Common myeloid progenitor, CD34-positive (primary cell): ENCODE measurements around the gene CHMP1A.
"Not testable (repeated sequence)": the region's sequence is repeated elsewhere in the genome, so short reads cannot be mapped to it uniquely, and the experiment has no call there.

Experiments
- CTCF ChIA-PET: fragments of 350-600 bp; sonication (Branson Sonifier 250); formaldehyde crosslinking; loops from one replicate; lab custom pipeline; 2021; ENCODE audit warnings: antibody characterized with exemption; lab: Charles Lee
- POLR2A ChIA-PET: fragments of 350-600 bp; sonication (Branson Sonifier 250); formaldehyde crosslinking; loops from one replicate; lab custom pipeline; 2021; ENCODE audit warnings: antibody characterized with exemption; lab: Charles Lee
- DNase-seq, 3 donors: peaks; one replicate each; pipeline versions ENCODE4 v3.0.0 to v3.0.0-alpha.2; 2013
- H3K27ac ChIP-seq, 2 experiments: 1 replicate in 1 of 2; 2 replicates in 1 of 2; pipeline ENCODE4 v1.7.0; 2013; ENCODE audit warnings: inconsistent platforms in 2 of 2, low read length in 2 of 2, mild to moderate bottlenecking in 2 of 2, low read depth in 1 of 2, moderate library complexity in 1 of 2; ENCODE audit not compliant: severe bottlenecking in 2 of 2, insufficient read depth in 1 of 2, poor library complexity in 1 of 2
- H3K27me3 ChIP-seq, 5 experiments: replicated peaks in 2 of 5; 1 replicate in 3 of 5; 2 replicates in 2 of 5; pipeline versions ENCODE4 v1.6.1 to v1.7.0; 2013; ENCODE audit warnings: low read length in 4 of 5, mild to moderate bottlenecking in 2 of 5, moderate library complexity in 2 of 5, inconsistent platforms in 1 of 5; ENCODE audit not compliant: insufficient read depth in 5 of 5, control insufficient read depth in 4 of 5
- H3K36me3 ChIP-seq, 4 experiments: 1 replicate in 2 of 4; 2 replicates in 2 of 4; pipeline versions ENCODE4 v1.6.1 to v1.7.0; 2013; ENCODE audit warnings: low read length in 3 of 4, control low read depth in 1 of 4, mild to moderate bottlenecking in 1 of 4; ENCODE audit not compliant: control insufficient read depth in 4 of 4, insufficient read depth in 4 of 4
- H3K4me1 ChIP-seq, 4 experiments: 1 replicate in 3 of 4; 2 replicates in 1 of 4; pipeline versions ENCODE4 v1.6.1 to v1.7.1; 2013; ENCODE audit warnings: low read length in 3 of 4, mild to moderate bottlenecking in 3 of 4, control low read depth in 1 of 4, inconsistent platforms in 1 of 4, moderate library complexity in 1 of 4; ENCODE audit not compliant: control insufficient read depth in 4 of 4, insufficient read depth in 4 of 4; ENCODE audit errors: control extremely low read depth in 1 of 4
- H3K4me3 ChIP-seq, 7 experiments: 1 replicate in 4 of 7; 2 replicates in 3 of 7; pipeline versions ENCODE4 v1.5.1 to v1.7.0; 2013; ENCODE audit warnings: mild to moderate bottlenecking in 7 of 7, low read length in 6 of 7, moderate library complexity in 6 of 7, inconsistent platforms in 2 of 7, low read depth in 2 of 7, control low read depth in 1 of 7; ENCODE audit not compliant: insufficient read depth in 4 of 7, control insufficient read depth in 1 of 7; ENCODE audit errors: extremely low read depth in 1 of 7
- H3K9me3 ChIP-seq, 5 experiments: 1 replicate in 4 of 5; 2 replicates in 1 of 5; pipeline versions ENCODE4 v1.6.1 to v1.7.1; 2013; ENCODE audit warnings: low read length in 4 of 5, mild to moderate bottlenecking in 2 of 5, inconsistent platforms in 1 of 5, low read depth in 1 of 5, moderate library complexity in 1 of 5; ENCODE audit not compliant: control insufficient read depth in 4 of 5, insufficient read depth in 2 of 5; ENCODE audit errors: control extremely low read depth in 1 of 5
- WGBS: methylation state at CpG from one replicate; pipeline ENCODE4 v1.1.5; 2013; ENCODE audit not compliant: insufficient coverage; 5-methylcytosine and 5-hydroxymethylcytosine counted together

CHMP1A gene

GRCh38 chr16:89700649-89701424, 43.3 kb upstream of the CHMP1A start:
- Histone ChIP-seq H3K36me3 (peaks cover 0 to 11% (median 5%) of the 10 kb centered on the region in 4 experiments), H3K4me1 (peaks cover 2 to 34% (median 32%) of the 10 kb centered on the region in 4 experiments), H3K27me3 (no peaks in the 10 kb centered on the region), H3K4me3 (peak overlapping the region; percentile 61 to 84 (median 71)), H3K27ac (peak overlapping the region in 1 of 2 experiments; percentile 66), H3K9me3 (no peaks in the 10 kb centered on the region)
- ChIA-PET POLR2A (interaction anchor here (0.6 to 1.2 kb wide), 5 partner anchors 19 to 918 kb away, joined by 3 to 4 read pairs (median 4); partner anchors contain the start of genes CHMP1A, SPATA33 and ZNF276), CTCF (interaction anchor here (0.8 to 16.5 kb wide), 24 partner anchors 8 to 163 kb away, joined by 3 to 195 read pairs (median 4); partner anchors contain the start of gene CDK10)
- peak in 2 of 3 donors; percentile 66 to 74 for DNase-seq
- WGBS: 1% methylated on average over 68 of the region's 78 CpGs

- ChIA-PET POLR2A (interaction anchor here (0.6 to 1.2 kb wide), 5 partner anchors 15 to 918 kb away, joined by 3 to 4 read pairs (median 3); partner anchors contain the start of genes CHMP1A, SPATA33 and ZNF276), CTCF (interaction anchor here (0.6 to 16.5 kb wide), 29 partner anchors 9 to 163 kb away, joined by 3 to 195 read pairs (median 4); partner anchors contain the start of gene CDK10)
- H3K4me3 ChIP-seq: peak overlapping the region in 6 of 7 experiments; percentile 61 to 84 (median 72)
- peak; percentile 93 to 96 (median 95) for DNase-seq
- H3K4me1 ChIP-seq: peaks cover 2 to 34% (median 33%) of the 10 kb centered on the region in 4 experiments
- WGBS: under 1% methylated on average over 30 of the region's 30 CpGs
- no peaks in the 10 kb centered on the region for H3K9me3 ChIP-seq
- H3K36me3 ChIP-seq: peaks cover 2 to 17% (median 10%) of the 10 kb centered on the region in 4 experiments
- no peaks in the 10 kb centered on the region for H3K27me3 ChIP-seq
- peak overlapping the region in 1 of 2 experiments; percentile 66 for H3K27ac ChIP-seq
These were observed 42.7 kb upstream of the CHMP1A start for GRCh38 chr16:89700100-89700648.

DNA sequence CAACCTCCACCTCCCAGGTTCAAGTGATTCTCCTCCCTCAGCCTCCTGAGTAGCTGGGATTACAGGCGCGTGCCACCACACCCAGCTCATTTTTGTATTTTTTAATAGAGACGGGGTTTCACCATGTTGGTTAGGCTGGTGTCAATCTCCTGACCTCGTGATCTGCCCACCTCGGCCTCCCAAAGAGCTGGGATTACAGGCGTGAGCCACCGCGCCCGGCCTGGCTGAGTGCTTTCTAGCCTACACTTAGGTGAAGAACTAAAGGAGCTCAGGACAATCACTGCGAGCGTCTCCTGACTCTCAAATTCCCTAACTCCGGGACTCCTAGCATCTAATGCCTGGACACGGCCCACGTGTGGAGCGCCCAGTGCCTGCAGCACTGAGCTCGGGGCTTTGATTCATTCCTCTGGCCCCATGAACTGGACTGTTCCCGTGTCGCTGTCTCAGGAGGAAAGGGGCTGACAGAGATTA, 42.2 kb upstream of the CHMP1A start:
- H3K9me3 ChIP-seq, H3K27me3 ChIP-seq, DNase-seq, H3K27ac ChIP-seq: not testable (repeated sequence)
- 79% methylated on average over 18 of the region's 18 CpGs for WGBS
- ChIA-PET POLR2A (interaction anchor here (0.6 to 1.2 kb wide), 3 partner anchors 15 to 42 kb away, joined by 3 to 4 read pairs (median 3); partner anchors contain the start of genes CHMP1A and SPATA33), CTCF (interaction anchor here (0.6 to 16.5 kb wide), 28 partner anchors 9 to 164 kb away, joined by 3 to 195 read pairs (median 4); partner anchors contain the start of gene CDK10)
- Histone ChIP-seq H3K36me3 (peaks cover 2 to 22% (median 14%) of the 10 kb centered on the region in 4 experiments), H3K4me1 (peaks cover 2 to 34% (median 33%) of the 10 kb centered on the region in 4 experiments), H3K4me3 (peak overlapping the region in 3 of 7 experiments; percentile 21 to 84 (median 72))

- POLR2A ChIA-PET: interaction anchor here (1.1 kb wide), 1 partner anchor 24 kb away, joined by 3 read pairs; no protein-coding TSS in a partner anchor
These were observed 41.2 kb upstream of the CHMP1A start for GRCh38 chr16:89698717-89699116.

GRCh38 chr16:89697616-89698331, 40.3 kb upstream of the CHMP1A start:
- no peak overlapping the region for H3K4me3 ChIP-seq
- no peak for DNase-seq
- peaks cover 2 to 34% (median 33%) of the 10 kb centered on the region in 4 experiments for H3K4me1 ChIP-seq
- peaks cover 5 to 39% (median 23%) of the 10 kb centered on the region in 4 experiments for H3K36me3 ChIP-seq
- CTCF ChIA-PET: interaction anchor here (0.6 to 4.4 kb wide), 7 partner anchors 12 to 283 kb away, joined by 3 to 31 read pairs (median 4); partner anchors contain the start of gene CPNE7
- no peaks in the 10 kb centered on the region for H3K9me3 ChIP-seq
- WGBS: 96% methylated on average over 32 of the region's 32 CpGs
- H3K27me3 ChIP-seq: no peaks in the 10 kb centered on the region
- POLR2A ChIA-PET: no interaction called here
- no peak overlapping the region for H3K27ac ChIP-seq

More at GRCh38 chr16:89698717-89699116, 41.2 kb upstream of the CHMP1A start:
- DNase-seq, H3K4me3 ChIP-seq, H3K27me3 ChIP-seq, H3K27ac ChIP-seq, H3K9me3 ChIP-seq: not testable (repeated sequence)
- WGBS: 98% methylated on average over 14 of the region's 14 CpGs
- CTCF ChIA-PET: interaction anchor here (0.6 to 16.5 kb wide), 15 partner anchors 9 to 284 kb away, joined by 3 to 195 read pairs (median 6); no protein-coding TSS in a partner anchor
- peaks cover 2 to 34% (median 33%) of the 10 kb centered on the region in 4 experiments for H3K4me1 ChIP-seq
- H3K36me3 ChIP-seq: peaks cover 3 to 30% (median 19%) of the 10 kb centered on the region in 4 experiments

GRCh38 chr16:89697161-89697615, 39.7 kb upstream of the CHMP1A start:
- Histone ChIP-seq H3K36me3 (peaks cover 5 to 43% (median 27%) of the 10 kb centered on the region in 4 experiments), H3K4me1 (peaks cover 2 to 33% (median 31%) of the 10 kb centered on the region in 4 experiments), H3K27ac (no peak overlapping the region), H3K9me3 (no peaks in the 10 kb centered on the region), H3K27me3 (no peaks in the 10 kb centered on the region), H3K4me3 (no peak overlapping the region)
- ChIA-PET POLR2A (no interaction called here), CTCF (interaction anchor here (0.9 to 3.3 kb wide), 4 partner anchors 8 to 166 kb away, joined by 3 to 14 read pairs (median 3); partner anchors contain the start of gene CPNE7)
- WGBS: 97% methylated on average over 18 of the region's 19 CpGs
- no peak for DNase-seq
